BE2C (cell line): ENCODE data around the gene HOXB6.

ENCODE experiments used
- DNase-seq: peaks from one replicate; pipeline ENCODE4 v3.0.0-alpha.2; 2020
- H3K27me3 ChIP-seq: fragments of 250-450 bp; sonication (Bioruptor Pico); 2 replicates; pipeline ENCODE4 v1.5.1; 2020; ENCODE audit warnings: mild to moderate bottlenecking
- H3K36me3 ChIP-seq: fragments of 250-450 bp; sonication (Bioruptor Pico); 2 replicates; pipeline ENCODE4 v1.5.1; 2020; ENCODE audit warnings: mild to moderate bottlenecking
- H3K4me1 ChIP-seq: fragments of 250-450 bp; sonication (Bioruptor Pico); 2 replicates; pipeline ENCODE4 v1.5.1; 2020
- H3K4me3 ChIP-seq: 2 replicates; pipeline ENCODE4 v1.5.1; 2011; ENCODE audit warnings: low read depth, low read length
- H3K9me3 ChIP-seq: fragments of 250-450 bp; sonication (Bioruptor Pico); 2 replicates; pipeline ENCODE4 v1.5.1; 2020
- TF ChIP-seq, protein P1 (sequence below): IDR thresholded peaks from 2 replicates; pipeline ENCODE4 v1.5.1; 2012; ENCODE audit warnings: mild to moderate bottlenecking, low read depth, low read length

HOXB6 gene

GRCh38 chr17:48611213-48611612 lies 6.4 kb upstream of the HOXB6 start:
- TF ChIP-seq, protein P1, sequence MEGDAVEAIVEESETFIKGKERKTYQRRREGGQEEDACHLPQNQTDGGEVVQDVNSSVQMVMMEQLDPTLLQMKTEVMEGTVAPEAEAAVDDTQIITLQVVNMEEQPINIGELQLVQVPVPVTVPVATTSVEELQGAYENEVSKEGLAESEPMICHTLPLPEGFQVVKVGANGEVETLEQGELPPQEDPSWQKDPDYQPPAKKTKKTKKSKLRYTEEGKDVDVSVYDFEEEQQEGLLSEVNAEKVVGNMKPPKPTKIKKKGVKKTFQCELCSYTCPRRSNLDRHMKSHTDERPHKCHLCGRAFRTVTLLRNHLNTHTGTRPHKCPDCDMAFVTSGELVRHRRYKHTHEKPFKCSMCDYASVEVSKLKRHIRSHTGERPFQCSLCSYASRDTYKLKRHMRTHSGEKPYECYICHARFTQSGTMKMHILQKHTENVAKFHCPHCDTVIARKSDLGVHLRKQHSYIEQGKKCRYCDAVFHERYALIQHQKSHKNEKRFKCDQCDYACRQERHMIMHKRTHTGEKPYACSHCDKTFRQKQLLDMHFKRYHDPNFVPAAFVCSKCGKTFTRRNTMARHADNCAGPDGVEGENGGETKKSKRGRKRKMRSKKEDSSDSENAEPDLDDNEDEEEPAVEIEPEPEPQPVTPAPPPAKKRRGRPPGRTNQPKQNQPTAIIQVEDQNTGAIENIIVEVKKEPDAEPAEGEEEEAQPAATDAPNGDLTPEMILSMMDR: no peak
- H3K4me3 ChIP-seq: peak overlapping the region; percentile 13; the same call in 1 of the 2 replicates
- H3K4me1 ChIP-seq: no peaks in the 10 kb centered on the region
- DNase-seq: no peak
- H3K27me3 ChIP-seq: peaks cover 95% of the 10 kb centered on the region
- H3K36me3 ChIP-seq: no peaks in the 10 kb centered on the region
- H3K9me3 ChIP-seq: no peaks in the 10 kb centered on the region

DNA sequence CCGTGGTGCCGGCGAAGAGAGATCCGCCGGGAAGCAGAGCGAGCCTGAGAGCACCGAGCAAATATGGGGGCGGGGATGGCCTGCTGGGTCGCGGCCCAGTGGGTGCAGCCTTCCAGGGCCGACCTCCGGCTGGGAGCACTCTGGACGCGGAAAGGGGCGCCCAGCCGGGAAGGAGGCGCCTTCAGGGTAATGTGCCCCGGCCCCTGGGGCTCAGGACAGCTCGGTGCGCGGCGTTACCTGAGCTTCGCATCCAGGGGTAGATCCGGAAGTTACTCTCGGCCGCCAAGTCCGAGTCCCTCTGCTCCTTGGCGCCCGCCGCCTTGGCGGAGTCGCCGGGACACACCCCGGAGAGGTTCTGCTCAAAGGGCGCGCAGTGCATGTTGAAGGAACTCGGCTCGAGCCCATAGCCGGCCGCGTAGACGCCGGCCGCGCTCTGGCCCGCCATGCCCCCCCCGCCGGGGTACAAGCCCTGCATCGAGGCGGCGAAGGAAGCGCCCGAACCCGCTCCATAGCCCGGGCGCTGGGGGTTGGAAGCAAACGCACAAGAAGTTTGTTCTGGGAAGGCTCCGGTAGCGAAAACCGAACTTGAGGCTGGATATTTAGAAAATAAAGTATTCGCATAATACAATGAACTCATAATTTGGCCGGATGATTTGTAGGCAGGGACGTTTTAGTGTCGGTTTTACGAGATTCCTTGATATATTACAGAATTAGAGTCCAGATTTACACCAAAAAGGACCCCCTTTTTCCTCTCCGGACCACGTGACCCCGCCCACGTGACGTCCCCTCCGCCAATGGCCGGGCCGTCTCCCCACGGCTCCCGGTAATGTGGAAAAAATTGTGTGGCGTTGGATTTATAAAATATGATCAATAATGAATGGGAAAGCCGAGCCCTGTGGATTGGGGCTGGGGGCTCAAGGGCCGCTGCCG lies 5.8 kb upstream of the HOXB6 start, which contains the start of gene HOXB7:
TSS of gene HOXB7 (minus strand) at position 736 of the 930 bp plus-strand sequence. CDS start at position 637, 99 bp downstream.
- peaks cover 95% of the 10 kb centered on the region for H3K27me3 ChIP-seq
- H3K36me3 ChIP-seq: no peaks in the 10 kb centered on the region
- no peaks in the 10 kb centered on the region for H3K4me1 ChIP-seq
- no peak for DNase-seq
- H3K9me3 ChIP-seq: no peaks in the 10 kb centered on the region
- TF ChIP-seq, protein P1: no peak
- H3K4me3 ChIP-seq: peak within 1 kb of the TSS; percentile 13; the same call in 1 of the 2 replicates

DNA sequence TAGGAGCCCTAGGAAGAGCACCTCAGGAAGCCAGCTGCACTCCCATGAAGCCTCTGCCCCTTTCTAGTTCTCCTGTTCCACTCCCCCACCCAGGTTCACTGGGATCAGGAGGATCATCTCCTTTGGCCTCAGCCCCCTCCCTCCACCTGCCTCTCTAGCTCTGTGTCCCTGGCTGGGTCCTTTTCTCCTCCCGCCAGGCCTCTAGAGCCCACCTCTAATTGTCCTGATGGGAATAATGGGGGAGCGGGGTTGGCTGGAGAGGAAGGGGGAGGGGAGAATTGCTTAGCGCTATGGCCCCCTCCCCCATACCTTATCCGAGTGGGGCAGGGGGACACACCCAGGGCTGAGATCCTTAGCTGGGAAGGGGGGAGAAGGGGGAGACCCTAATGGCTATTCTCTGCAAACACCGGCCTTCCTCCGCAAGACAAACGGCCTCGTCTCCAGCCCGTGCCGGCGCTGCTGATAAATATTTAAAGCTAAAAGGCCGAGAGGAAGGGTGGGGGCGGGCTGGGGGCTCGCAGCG lies 5.0 kb upstream of the HOXB6 start:
- H3K4me3 ChIP-seq: no peak overlapping the region
- DNase-seq: no peak
- H3K9me3 ChIP-seq: no peaks in the 10 kb centered on the region
- peaks cover 95% of the 10 kb centered on the region for H3K27me3 ChIP-seq
- TF ChIP-seq, protein P1: no peak
- no peaks in the 10 kb centered on the region for H3K36me3 ChIP-seq
- H3K4me1 ChIP-seq: no peaks in the 10 kb centered on the region

DNA sequence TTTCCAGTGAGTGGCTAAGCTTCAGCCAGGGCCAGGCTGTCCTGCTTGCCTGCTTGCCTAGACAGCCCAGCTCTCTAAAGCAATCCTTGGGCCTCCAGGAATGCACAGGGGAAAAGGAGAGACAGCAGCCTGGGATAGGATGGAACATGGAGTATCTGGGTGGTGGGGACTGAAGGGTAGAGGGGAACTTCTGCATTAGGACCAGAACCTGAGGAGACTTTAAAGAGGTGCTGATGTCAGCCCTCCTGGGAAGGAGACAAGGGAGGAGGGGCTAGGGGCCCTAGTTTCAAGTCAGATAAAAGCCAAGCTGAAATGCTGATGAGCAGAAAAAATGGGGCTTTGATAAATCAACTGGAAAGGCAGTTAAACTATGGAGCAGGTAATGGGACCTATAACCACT lies 4.2 kb upstream of the HOXB6 start:
- H3K4me1 ChIP-seq: no peaks in the 10 kb centered on the region
- no peak for DNase-seq
- H3K27me3 ChIP-seq: peaks cover 97% of the 10 kb centered on the region
- H3K9me3 ChIP-seq: no peaks in the 10 kb centered on the region
- no peaks in the 10 kb centered on the region for H3K36me3 ChIP-seq
- TF ChIP-seq, protein P1: no peak
- H3K4me3 ChIP-seq: no peak overlapping the region

GRCh38 chr17:48608494-48608834 lies 3.7 kb upstream of the HOXB6 start:
- Histone ChIP-seq H3K27me3 (peaks cover 97% of the 10 kb centered on the region), H3K4me3 (no peak overlapping the region), H3K4me1 (no peaks in the 10 kb centered on the region), H3K36me3 (no peaks in the 10 kb centered on the region), H3K9me3 (no peaks in the 10 kb centered on the region)
- TF ChIP-seq, protein P1: no peak
- no peak for DNase-seq
